DND-41 (cell line): Measurements from ENCODE around the gene FAM53B.

Experiments used
- CTCF ChIP-seq: IDR thresholded peaks from 2 replicates; pipeline ENCODE4 v1.5.1; 2012; ENCODE audit warnings: borderline replicate concordance, low read length, moderate library complexity, mild to moderate bottlenecking; ENCODE audit not compliant: poor library complexity, severe bottlenecking; ENCODE audit errors: extremely low read depth
- EZH2 ChIP-seq: IDR thresholded peaks from 3 replicates; pipeline ENCODE4 v1.6.1; 2012; ENCODE audit warnings: borderline replicate concordance, low read depth, mild to moderate bottlenecking, moderate library complexity, low read length, inconsistent platforms; ENCODE audit not compliant: severe bottlenecking

GRCh38 chr10:124602121-124602561 is 142.0 kb downstream of the FAM53B start:
- TF ChIP-seq CTCF = no peak
- TF ChIP-seq EZH2 = no peak
